Neuron (in vitro differentiated cells): Measurements from ENCODE around the gene SH3PXD2A.

Experiments used
- H2AFZ ChIP-seq: one replicate; pipeline ENCODE4 v1.6.1; 2013; ENCODE audit warnings: low read depth, mild to moderate bottlenecking, inconsistent platforms, low read length, moderate library complexity
- H3K27me3 ChIP-seq: one replicate; pipeline ENCODE4 v1.6.1; 2013; ENCODE audit warnings: low read length; ENCODE audit not compliant: insufficient read depth
- H3K36me3 ChIP-seq: one replicate; pipeline ENCODE4 v1.6.1; 2013; ENCODE audit warnings: low read length; ENCODE audit not compliant: insufficient read depth
- H3K4me1 ChIP-seq: one replicate; pipeline ENCODE4 v1.6.1; 2013; ENCODE audit warnings: low read length; ENCODE audit not compliant: insufficient read depth
- H3K4me3 ChIP-seq: 2 replicates; pipeline ENCODE4 v1.5.1; 2013; ENCODE audit warnings: mild to moderate bottlenecking, low read length, moderate library complexity
- H3K9me3 ChIP-seq: one replicate; pipeline ENCODE4 v1.6.1; 2013; ENCODE audit warnings: low read length

SH3PXD2A gene

GRCh38 chr10:103712146-103712545, 143.2 kb downstream of the SH3PXD2A start:
- no peaks in the 10 kb centered on the region for H3K4me1 ChIP-seq
- H3K27me3 ChIP-seq: no peaks in the 10 kb centered on the region
- H3K9me3 ChIP-seq: no peaks in the 10 kb centered on the region
- H3K36me3 ChIP-seq: no peaks in the 10 kb centered on the region
- H2AFZ ChIP-seq: no peak overlapping the region
- H3K4me3 ChIP-seq: no peak overlapping the region

- H2AFZ ChIP-seq: no peak overlapping the region
- no peak overlapping the region for H3K4me3 ChIP-seq
- H3K27me3 ChIP-seq: no peaks in the 10 kb centered on the region
- H3K9me3 ChIP-seq: no peaks in the 10 kb centered on the region
- H3K4me1 ChIP-seq: peaks cover 5% of the 10 kb centered on the region
- H3K36me3 ChIP-seq: no peaks in the 10 kb centered on the region
Measured at GRCh38 chr10:103711351-103711994, 143.9 kb downstream of the SH3PXD2A start.

- no peaks in the 10 kb centered on the region for H3K36me3 ChIP-seq
- no peaks in the 10 kb centered on the region for H3K27me3 ChIP-seq
- no peak overlapping the region for H2AFZ ChIP-seq
- H3K4me1 ChIP-seq: peaks cover 6% of the 10 kb centered on the region
- H3K9me3 ChIP-seq: no peaks in the 10 kb centered on the region
- no peak overlapping the region for H3K4me3 ChIP-seq
Measured at GRCh38 chr10:103710490-103710889, 144.9 kb downstream of the SH3PXD2A start.

GRCh38 chr10:103709341-103709920, 145.9 kb downstream of the SH3PXD2A start:
- H2AFZ ChIP-seq: no peak overlapping the region
- no peaks in the 10 kb centered on the region for H3K36me3 ChIP-seq
- no peaks in the 10 kb centered on the region for H3K9me3 ChIP-seq
- H3K4me1 ChIP-seq: peaks cover 6% of the 10 kb centered on the region
- H3K4me3 ChIP-seq: no peak overlapping the region
- no peaks in the 10 kb centered on the region for H3K27me3 ChIP-seq

GRCh38 chr10:103708627-103709288, 146.6 kb downstream of the SH3PXD2A start:
- no peak overlapping the region for H3K4me3 ChIP-seq
- peaks cover 6% of the 10 kb centered on the region for H3K4me1 ChIP-seq
- H3K27me3 ChIP-seq: no peaks in the 10 kb centered on the region
- no peak overlapping the region for H2AFZ ChIP-seq
- H3K9me3 ChIP-seq: no peaks in the 10 kb centered on the region
- no peaks in the 10 kb centered on the region for H3K36me3 ChIP-seq

GRCh38 chr10:103707956-103708626, 147.3 kb downstream of the SH3PXD2A start:
- Histone ChIP-seq H3K9me3 (no peaks in the 10 kb centered on the region), H3K36me3 (no peaks in the 10 kb centered on the region), H3K4me1 (peaks cover 6% of the 10 kb centered on the region), H2AFZ (no peak overlapping the region), H3K27me3 (no peaks in the 10 kb centered on the region), H3K4me3 (no peak overlapping the region)

- Histone ChIP-seq H3K9me3 (no peaks in the 10 kb centered on the region), H3K4me1 (peaks cover 6% of the 10 kb centered on the region), H3K4me3 (no peak overlapping the region), H2AFZ (no peak overlapping the region), H3K27me3 (no peaks in the 10 kb centered on the region), H3K36me3 (no peaks in the 10 kb centered on the region)
Measured at GRCh38 chr10:103706762-103707161, 148.6 kb downstream of the SH3PXD2A start.

- Histone ChIP-seq H2AFZ (no peak overlapping the region), H3K36me3 (no peaks in the 10 kb centered on the region), H3K4me1 (peaks cover 6% of the 10 kb centered on the region), H3K27me3 (no peaks in the 10 kb centered on the region), H3K4me3 (no peak overlapping the region), H3K9me3 (no peaks in the 10 kb centered on the region)
Measured at GRCh38 chr10:103706047-103706446, 149.3 kb downstream of the SH3PXD2A start.

- Histone ChIP-seq H3K36me3 (no peaks in the 10 kb centered on the region), H2AFZ (no peak overlapping the region), H3K4me1 (peaks cover 6% of the 10 kb centered on the region), H3K4me3 (no peak overlapping the region), H3K9me3 (no peaks in the 10 kb centered on the region), H3K27me3 (no peaks in the 10 kb centered on the region)
Measured at GRCh38 chr10:103703941-103704919, 151.1 kb downstream of the SH3PXD2A start.

- Histone ChIP-seq H2AFZ (no peak overlapping the region), H3K9me3 (no peaks in the 10 kb centered on the region), H3K27me3 (no peaks in the 10 kb centered on the region), H3K4me1 (peaks cover 3% of the 10 kb centered on the region), H3K36me3 (no peaks in the 10 kb centered on the region), H3K4me3 (no peak overlapping the region)
Measured at GRCh38 chr10:103701380-103702222, 153.8 kb downstream of the SH3PXD2A start.

GRCh38 chr10:103700436-103700715, 155.0 kb downstream of the SH3PXD2A start:
- H3K4me1 ChIP-seq: no peaks in the 10 kb centered on the region
- H3K4me3 ChIP-seq: no peak overlapping the region
- H3K36me3 ChIP-seq: no peaks in the 10 kb centered on the region
- no peak overlapping the region for H2AFZ ChIP-seq
- H3K9me3 ChIP-seq: no peaks in the 10 kb centered on the region
- H3K27me3 ChIP-seq: no peaks in the 10 kb centered on the region
